HFFc6 (cell line): ENCODE data around the gene POLN. TPM values are rescaled to one million over a fixed set of nuclear protein-coding genes. Genes with fewer than 3 reads are reported as not detected.

ENCODE experiments used
- DNase-seq: peaks from one replicate; pipeline ENCODE4 v3.0.0-alpha.2; 2018
- H3K27ac Mint-ChIP-seq: 2 replicates; pipeline ENCODE4 v1.8.0; 2020; ENCODE audit warnings: mild to moderate bottlenecking, mixed read lengths
- H3K27me3 Mint-ChIP-seq: 2 replicates; pipeline ENCODE4 v1.8.0; 2021; ENCODE audit warnings: mild to moderate bottlenecking, moderate library complexity, mixed read lengths; ENCODE audit not compliant: insufficient read depth
- H3K36me3 Mint-ChIP-seq: 2 replicates; pipeline ENCODE4 v1.8.0; 2021; ENCODE audit warnings: low read depth, mixed read lengths
- H3K4me1 Mint-ChIP-seq: 2 replicates; pipeline ENCODE4 v1.8.0; 2020; ENCODE audit warnings: low read depth, mixed read lengths
- H3K4me3 Mint-ChIP-seq: 2 replicates; pipeline ENCODE4 v1.8.0; 2020; ENCODE audit warnings: mild to moderate bottlenecking, moderate library complexity, mixed read lengths
- H3K9me3 Mint-ChIP-seq: 2 replicates; pipeline ENCODE4 v1.8.0; 2020; ENCODE audit warnings: mild to moderate bottlenecking, mixed read lengths
- CTCF ChIP-seq: fragments of 200-600 bp; sonication (generic); IDR thresholded peaks from 2 replicates; pipeline ENCODE4 v1.5.0; 2021; ENCODE audit warnings: antibody characterized with exemption, mild to moderate bottlenecking
- total RNA-seq, 6 experiments: library from RNA; stranded (reverse); fragmentation: NEBNext Ultra II Directional; extraction: Animal tissue kit (Norgen Biotek cat#: 25700); gene quantifications; 2 replicates in 1 of 6; 3 replicates in 5 of 6; pipeline ENCODE4 v1.2.3, GENCODE V29; 2021

POLN gene
- total RNA-seq, 6 experiments from 2014 or later, result 1.5 to 3.4 (median 2.2) TPM

- no peak for TF ChIP-seq CTCF
These were observed 14.3 kb upstream of the POLN start for GRCh38 chr4:2256156-2256731.

GRCh38 chr4:2255501-2256155 is 13.7 kb upstream of the POLN start:
- Mint-ChIP-seq H3K27me3 (no peaks in the 10 kb centered on the region), H3K27ac (no peak overlapping the region), H3K4me1 (0 out of 2 replicates have a peak, but pooled peaks cover 4% of the 10 kb centered on the region), H3K36me3 (0 out of 2 replicates have a peak, but pooled peaks cover 6% of the 10 kb centered on the region), H3K4me3 (no peak overlapping the region), H3K9me3 (no peaks in the 10 kb centered on the region)
- TF ChIP-seq CTCF, result no peak
- no peak for DNase-seq

More at GRCh38 chr4:2256156-2256731, 14.3 kb upstream of the POLN start:
- no peak overlapping the region for H3K4me3 Mint-ChIP-seq
- H3K27ac Mint-ChIP-seq, result no peak overlapping the region
- DNase-seq, result no peak
- H3K4me1 Mint-ChIP-seq, result 0 out of 2 replicates have a peak, but pooled peaks cover 4% of the 10 kb centered on the region
- 0 out of 2 replicates have a peak, but pooled peaks cover 6% of the 10 kb centered on the region for H3K36me3 Mint-ChIP-seq
- no peaks in the 10 kb centered on the region for H3K9me3 Mint-ChIP-seq
- H3K27me3 Mint-ChIP-seq, result no peaks in the 10 kb centered on the region

GRCh38 chr4:2254665-2255500 is 13.0 kb upstream of the POLN start:
- no peak for TF ChIP-seq CTCF
- no peaks in the 10 kb centered on the region for H3K27me3 Mint-ChIP-seq
- 0 out of 2 replicates have a peak, but pooled peaks cover 6% of the 10 kb centered on the region for H3K36me3 Mint-ChIP-seq
- H3K27ac Mint-ChIP-seq, result no peak overlapping the region
- DNase-seq, result no peak
- H3K4me3 Mint-ChIP-seq, result no peak overlapping the region
- H3K9me3 Mint-ChIP-seq, result no peaks in the 10 kb centered on the region
- no peaks in the 10 kb centered on the region for H3K4me1 Mint-ChIP-seq

GRCh38 chr4:2253160-2254084 is 11.5 kb upstream of the POLN start:
- Mint-ChIP-seq H3K4me1 (no peaks in the 10 kb centered on the region), H3K4me3 (no peak overlapping the region), H3K36me3 (0 out of 2 replicates have a peak, but pooled peaks cover 6% of the 10 kb centered on the region), H3K9me3 (no peaks in the 10 kb centered on the region), H3K27me3 (no peaks in the 10 kb centered on the region), H3K27ac (no peak overlapping the region)
- TF ChIP-seq CTCF, result no peak
- no peak for DNase-seq

- H3K9me3 Mint-ChIP-seq, result no peaks in the 10 kb centered on the region
- H3K36me3 Mint-ChIP-seq, result 0 out of 2 replicates have a peak, but pooled peaks cover 6% of the 10 kb centered on the region
- no peak overlapping the region for H3K27ac Mint-ChIP-seq
- no peak overlapping the region for H3K4me3 Mint-ChIP-seq
- no peaks in the 10 kb centered on the region for H3K27me3 Mint-ChIP-seq
- no peak for TF ChIP-seq CTCF
- no peak for DNase-seq
- H3K4me1 Mint-ChIP-seq, result no peaks in the 10 kb centered on the region
These were observed 10.7 kb upstream of the POLN start for GRCh38 chr4:2252530-2253091.
